ENCODE results near the gene DDB1.

Gene DDB1

DNA sequence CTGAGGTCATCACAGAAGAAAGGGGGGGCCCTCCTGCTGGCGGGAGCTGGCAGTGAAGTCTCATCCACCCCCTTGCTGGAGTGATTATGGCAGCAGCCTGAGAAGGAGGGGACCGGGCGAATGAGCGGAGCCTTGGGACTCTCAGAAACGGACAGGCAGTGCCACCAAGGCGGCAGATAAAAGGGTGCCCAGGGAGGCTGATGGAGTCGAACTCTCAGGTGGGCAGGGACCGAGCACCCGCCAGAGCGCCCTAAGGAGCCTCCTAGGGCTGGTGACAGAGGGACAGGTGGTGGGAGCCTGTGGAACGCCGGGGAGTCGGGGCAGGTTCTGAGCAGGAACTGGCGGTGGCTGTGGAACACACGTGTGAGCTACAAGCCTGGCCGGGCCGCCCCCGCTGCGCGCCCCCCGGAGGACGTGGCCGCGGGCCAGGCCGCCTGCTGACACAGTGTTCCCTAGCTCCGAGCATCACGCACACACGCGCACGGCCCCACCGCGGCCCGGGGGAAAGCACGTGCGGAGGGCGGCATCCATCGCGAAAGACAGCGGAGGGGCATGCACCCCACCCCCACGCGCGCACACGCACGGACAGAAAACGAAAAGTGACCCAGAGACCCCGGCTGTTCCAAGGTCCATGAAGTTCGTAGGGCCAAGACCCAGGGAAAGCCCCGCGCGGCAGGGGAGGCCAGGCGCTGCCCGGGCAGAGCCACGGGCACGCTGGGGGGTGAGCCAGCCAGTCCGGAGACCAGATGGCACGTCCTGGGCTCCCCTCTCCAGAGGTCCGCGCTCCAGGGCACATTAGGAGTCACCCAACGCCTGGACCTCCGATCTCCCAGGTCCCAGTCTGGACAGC lies 38.8 kb downstream of the DDB1 start:
- DNase-seq, result peak; percentile 59

DNA sequence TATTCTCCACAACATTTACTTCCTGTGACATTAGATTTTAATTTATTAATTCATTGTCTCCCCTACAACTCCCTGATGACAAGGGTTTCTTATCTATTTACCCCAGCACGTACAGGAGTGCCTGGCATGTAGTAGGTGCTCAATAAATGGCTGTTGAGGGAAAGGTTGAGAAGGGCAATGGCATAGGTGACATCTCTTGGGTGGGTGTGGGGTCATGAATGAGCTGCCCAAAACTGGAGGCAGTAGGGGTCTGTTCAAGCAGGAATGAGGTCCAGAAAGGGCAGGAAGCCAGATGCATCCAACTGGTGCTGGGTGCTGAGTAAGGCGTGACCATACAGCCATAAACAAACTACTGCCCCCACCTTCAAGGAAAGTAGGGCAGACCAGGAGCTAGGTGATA lies 40.5 kb downstream of the DDB1 start:
- no peak for DNase-seq

- no peak for DNase-seq
These were observed 41.8 kb downstream of the DDB1 start for GRCh38 chr11:61290905-61291690.

DNA sequence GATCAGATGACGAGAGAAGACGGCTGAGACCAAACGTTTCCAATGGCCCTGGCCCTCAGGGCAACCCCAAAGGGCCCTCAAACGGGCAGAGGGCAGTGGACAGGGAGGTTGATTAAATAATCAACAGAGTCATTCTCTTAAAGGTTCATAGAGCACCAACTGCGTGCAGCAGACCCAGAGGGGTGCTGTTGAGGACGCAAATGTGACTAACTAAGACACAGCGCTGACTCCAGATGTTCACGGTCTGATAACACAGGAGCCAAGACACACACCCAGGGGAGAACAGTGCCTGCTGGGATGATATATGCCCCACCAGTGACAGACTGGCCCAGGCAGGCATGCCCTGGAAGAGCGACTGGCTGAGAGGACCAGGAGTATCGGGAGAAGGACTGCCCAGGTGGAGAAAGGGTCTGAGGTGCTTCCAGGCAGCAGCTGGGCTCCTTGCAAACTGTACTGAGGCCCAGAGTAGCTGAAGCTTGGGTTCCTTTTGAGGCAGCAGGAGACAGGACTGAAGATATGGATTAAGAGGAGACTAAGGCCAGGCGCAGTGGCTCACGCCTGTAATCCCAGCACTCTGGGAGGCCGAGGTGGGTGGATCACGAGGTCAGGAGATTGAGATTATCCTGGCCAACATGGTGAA lies 45.4 kb downstream of the DDB1 start:
- DNase-seq, result no peak

DNA sequence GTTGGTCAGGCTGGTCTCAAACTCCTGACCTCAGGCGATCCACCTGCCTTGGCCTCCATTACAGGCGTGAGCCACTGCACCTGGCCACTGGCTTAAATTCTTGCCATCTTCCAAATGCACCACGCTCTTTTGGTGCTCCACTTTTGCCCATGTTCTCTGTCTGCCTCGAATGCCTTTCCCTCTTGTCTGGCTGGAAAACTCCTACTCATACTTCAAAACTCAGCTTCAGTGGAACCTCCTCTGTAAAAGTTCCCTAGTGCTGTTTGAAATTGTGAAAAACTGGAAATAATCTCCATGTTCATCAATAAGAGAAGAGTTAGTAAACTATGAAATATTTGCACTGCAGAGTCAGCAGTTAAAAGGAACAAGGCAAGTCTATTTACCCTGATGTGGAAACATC lies 49.3 kb downstream of the DDB1 start:
- no peak for DNase-seq

- DNase-seq, result no peak
These were observed 51.2 kb downstream of the DDB1 start for GRCh38 chr11:61281581-61282250.

- DNase-seq, result no peak
These were observed 51.9 kb downstream of the DDB1 start for GRCh38 chr11:61280883-61281580.

DNA sequence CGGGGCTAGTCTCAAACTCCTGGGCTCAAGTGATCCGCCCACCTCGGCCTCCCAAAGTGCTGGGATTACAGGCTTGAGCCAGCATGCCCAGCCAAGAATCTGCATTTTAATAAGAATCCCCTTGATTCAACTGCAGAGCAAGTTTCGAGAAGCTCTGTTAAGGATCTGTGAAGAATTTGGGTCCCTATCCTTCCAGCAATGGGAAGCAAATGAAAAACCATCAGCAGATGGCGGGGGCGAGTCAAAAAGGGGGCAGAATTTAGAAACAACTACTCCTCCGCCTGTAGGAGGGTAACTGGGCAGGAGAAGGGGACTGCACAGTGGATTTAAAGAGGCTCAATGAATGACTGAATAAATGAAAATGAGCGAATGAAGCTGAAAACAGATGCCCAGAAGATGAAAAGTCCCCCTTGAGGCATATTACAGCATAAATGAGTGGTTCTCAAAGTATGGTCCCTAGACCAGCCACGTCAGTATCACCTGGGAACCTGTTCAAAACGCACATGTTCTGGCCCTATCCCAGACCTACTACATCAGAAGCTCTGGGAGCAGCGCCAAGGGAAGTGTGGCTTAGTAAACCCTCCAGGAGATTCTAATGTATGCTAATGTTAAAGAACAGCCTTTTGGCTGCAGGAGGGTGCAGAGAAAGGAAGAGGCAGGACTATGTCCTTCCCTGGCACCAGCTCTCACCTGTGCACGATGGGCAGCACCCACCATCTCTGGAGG lies 52.8 kb downstream of the DDB1 start:
- no peak for DNase-seq

- no peak for DNase-seq
These were observed 54.9 kb downstream of the DDB1 start for GRCh38 chr11:61278001-61278470.

- no peak for DNase-seq
These were observed 55.5 kb downstream of the DDB1 start for GRCh38 chr11:61277186-61278000.

DNA sequence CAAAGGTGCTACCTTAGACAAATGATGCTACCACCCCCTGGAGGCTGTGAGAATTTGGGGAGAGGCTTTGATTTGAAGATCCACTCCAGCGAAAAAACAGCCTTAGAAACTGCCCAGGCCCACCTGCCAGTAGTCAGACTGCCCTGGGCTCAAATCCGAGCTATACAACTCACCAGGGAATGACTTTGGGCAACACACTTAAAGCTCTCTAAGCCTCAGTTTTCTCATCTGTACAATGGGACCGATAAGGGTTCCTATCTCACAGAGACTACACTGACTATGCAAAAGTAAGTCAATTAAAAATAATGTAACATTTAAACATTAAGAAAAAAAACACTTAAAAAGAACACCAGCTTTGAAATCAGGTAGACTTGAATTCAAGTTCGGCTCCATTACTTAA lies 57.7 kb downstream of the DDB1 start:
- no peak for DNase-seq

DNA sequence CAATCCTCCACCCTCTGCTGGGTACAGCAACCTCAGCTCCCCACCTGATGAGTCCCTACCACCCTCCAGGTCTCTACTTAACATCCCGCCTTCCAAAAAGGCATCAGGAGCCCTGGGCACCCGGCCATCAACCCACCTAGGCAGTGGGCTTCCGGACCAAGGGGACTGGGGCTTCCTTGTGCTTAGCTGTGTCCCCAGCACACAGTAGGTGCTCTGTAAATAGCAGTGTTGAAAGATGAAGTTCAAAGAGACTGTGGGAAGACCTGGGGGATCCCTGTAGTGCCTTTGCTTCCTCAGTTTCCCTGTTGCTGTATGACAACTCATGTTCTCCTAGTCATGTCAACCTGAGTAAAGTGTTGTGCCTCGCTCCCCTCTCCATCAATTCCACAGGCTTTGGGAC lies 58.8 kb downstream of the DDB1 start:
- no peak for DNase-seq

DNA sequence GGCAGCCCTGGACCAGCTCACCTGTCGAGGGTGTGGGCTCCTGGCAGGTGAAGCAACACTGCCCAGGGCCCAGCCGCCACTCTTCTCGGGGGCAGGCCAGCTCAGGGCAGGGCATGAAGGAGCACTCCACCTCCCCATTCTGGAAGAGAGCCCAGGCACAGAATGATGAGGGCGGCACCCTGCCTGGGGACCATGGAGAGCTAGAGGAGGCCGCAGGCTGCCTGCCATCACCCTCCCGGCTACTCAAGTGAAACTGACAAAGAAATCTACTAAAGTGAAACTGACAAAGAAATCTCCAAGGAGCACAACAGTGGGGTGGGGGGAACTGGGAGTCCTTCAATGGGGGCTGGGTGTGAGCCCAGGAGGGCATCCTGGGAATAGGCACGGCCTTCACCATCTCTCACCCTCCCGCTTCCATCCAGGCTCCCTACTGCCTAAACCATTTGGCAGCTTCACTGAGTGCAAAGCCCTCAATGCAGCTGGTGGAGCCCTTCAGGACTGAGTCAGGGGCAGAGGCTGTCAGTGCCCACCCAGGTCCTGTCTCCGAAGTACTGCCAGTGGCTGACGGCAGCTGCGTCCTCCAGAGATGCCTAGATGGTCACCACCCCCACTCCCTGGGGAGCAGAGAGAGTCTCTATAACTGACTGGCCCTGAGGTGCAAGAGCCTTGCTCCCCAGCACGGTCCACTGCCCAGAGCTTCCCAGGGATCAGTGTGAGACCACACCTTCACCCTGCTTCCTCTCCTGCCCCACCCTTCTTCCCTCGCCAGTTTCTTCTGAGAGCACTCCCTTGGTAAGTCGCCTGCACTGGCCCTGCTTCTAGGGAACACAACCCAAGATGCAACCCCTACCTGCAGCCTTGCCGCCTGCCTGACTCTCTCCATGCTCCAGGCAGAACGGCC lies 59.5 kb downstream of the DDB1 start:
- DNase-seq, result peak; percentile 46

DNA sequence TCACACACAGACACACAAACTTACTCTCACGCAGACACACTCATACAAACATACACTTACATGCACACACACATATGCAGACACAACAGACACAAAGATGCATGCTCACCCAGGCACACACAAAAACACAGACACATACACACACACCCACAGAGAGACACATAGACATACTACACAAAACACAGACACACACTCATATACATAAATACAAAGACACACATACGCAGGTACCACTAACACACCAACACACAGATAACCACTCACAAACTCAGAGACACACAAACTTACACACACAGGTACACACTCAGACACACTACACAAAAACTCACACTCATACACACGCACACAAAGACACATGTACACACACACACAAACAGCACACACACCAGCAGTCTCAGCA lies 60.2 kb downstream of the DDB1 start:
- no peak for DNase-seq

- no peak for DNase-seq
These were observed 62.4 kb downstream of the DDB1 start for GRCh38 chr11:61270354-61271076.

- no peak for DNase-seq
These were observed 64.2 kb downstream of the DDB1 start for GRCh38 chr11:61268588-61269250.

DNA sequence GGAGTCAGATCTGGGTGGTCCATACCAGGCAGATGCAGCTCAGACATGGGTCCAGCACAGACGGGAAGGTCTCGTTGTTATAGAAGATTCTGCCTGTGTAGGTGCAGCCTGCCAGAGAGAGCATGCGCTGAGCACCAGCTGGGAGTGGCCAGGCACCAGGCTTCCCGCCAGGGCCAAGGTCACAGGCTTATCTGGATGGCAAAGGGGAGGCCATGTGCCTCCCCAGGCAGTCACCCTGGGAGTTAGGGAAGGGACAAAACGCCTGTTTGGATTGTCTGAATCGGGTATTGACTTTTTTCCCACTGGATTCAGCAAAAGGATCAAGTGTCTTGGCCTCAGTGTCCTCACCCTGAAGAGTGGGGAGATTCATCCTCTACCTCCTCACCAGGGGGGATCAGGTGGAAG lies 65.5 kb downstream of the DDB1 start:
- no peak for DNase-seq

DNA sequence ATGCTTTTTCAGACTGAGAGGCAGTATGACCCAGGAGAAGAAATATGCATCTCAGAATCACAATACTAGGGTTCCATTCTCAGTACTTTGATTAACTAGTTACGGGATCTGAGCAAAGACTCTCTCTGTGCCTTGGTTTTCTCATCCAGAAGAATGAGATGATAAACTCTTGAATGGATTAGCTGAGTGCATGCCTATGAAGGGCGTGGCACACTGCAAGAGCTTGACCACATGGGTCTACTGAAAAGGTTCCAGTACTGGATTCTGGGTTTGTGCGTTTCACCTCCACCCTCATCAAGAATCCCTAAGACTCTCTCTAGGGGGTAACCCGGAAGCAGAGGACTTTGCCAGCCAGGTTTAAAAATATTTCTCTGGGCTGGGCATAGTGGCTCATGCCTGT lies 66.3 kb downstream of the DDB1 start:
- DNase-seq, result no peak

Data from NCI-H1105 treated with DMSO at 0.1 percent for 48 hours (cell line).